Measurements from ENCODE around the gene NFIA. TPM values are rescaled to one million over a fixed set of nuclear protein-coding genes. Genes with fewer than 3 reads are reported as not detected.

Gene NFIA
- total and polyA plus RNA-seq, 2 of the 13 experiments (the other 11 are each of a cell fraction or from before 2014, with no cell fraction given), result 14.7 to 28.5 TPM

DNA sequence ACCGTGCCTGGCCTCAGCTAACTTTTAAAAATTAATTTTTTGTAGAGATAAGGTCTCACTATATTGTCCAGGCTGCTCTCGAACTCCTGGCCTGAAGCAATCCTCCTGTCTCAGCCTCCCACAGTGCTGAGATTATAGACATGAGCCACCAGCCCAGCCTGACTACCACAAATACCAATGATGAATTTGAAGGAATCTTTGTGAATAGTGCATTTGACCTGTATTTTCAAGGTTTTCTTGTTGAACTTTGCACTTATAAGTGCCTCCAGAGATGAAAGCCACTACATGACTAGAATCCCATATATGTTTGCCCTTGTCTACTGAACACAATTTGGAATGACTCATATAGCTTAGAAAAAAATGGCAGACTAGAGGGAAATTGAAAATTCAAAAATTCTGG, 297.3 kb downstream of the NFIA start (continued):
- TF ChIP-seq, protein P1, sequence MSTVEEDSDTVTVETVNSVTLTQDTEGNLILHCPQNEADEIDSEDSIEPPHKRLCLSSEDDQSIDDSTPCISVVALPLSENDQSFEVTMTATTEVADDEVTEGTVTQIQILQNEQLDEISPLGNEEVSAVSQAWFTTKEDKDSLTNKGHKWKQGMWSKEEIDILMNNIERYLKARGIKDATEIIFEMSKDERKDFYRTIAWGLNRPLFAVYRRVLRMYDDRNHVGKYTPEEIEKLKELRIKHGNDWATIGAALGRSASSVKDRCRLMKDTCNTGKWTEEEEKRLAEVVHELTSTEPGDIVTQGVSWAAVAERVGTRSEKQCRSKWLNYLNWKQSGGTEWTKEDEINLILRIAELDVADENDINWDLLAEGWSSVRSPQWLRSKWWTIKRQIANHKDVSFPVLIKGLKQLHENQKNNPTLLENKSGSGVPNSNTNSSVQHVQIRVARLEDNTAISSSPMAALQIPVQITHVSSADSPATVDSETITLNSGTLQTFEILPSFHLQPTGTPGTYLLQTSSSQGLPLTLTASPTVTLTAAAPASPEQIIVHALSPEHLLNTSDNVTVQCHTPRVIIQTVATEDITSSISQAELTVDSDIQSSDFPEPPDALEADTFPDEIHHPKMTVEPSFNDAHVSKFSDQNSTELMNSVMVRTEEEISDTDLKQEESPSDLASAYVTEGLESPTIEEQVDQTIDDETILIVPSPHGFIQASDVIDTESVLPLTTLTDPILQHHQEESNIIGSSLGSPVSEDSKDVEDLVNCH (CRISPR knock-in tag; IDR thresholded peaks at IDR 0.05), result no peak
- TF ChIP-seq MTF1 (CRISPR knock-in tag; IDR thresholded peaks at IDR 0.05) (no peak), ZNF589 (CRISPR knock-in tag; conservative IDR thresholded peaks at IDR 0.05) (no peak), FOSL1 (CRISPR knock-in tag; IDR thresholded peaks at IDR 0.05; ENCODE audit: borderline replicate concordance) (0 out of 2 replicates have a peak, but pooled peaks have one; percentile 20), SRSF4 (IDR thresholded peaks at IDR 0.05; ENCODE audit: low read depth, low read length, poor library complexity, severe bottlenecking) (no peak), NPAS2 (CRISPR knock-in tag; IDR thresholded peaks at IDR 0.05; ENCODE audit: borderline replicate concordance) (no peak), FOSL2 (CRISPR knock-in tag; IDR thresholded peaks at IDR 0.05) (peak; percentile 49), TEAD3 (CRISPR knock-in tag; optimal IDR thresholded peaks at IDR 0.05; ENCODE audit: borderline replicate concordance) (peak; percentile 12)
- TF ChIP-seq, protein P2, sequence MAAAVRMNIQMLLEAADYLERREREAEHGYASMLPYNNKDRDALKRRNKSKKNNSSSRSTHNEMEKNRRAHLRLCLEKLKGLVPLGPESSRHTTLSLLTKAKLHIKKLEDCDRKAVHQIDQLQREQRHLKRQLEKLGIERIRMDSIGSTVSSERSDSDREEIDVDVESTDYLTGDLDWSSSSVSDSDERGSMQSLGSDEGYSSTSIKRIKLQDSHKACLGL (CRISPR knock-in tag; IDR thresholded peaks at IDR 0.05), result no peak
- TF ChIP-seq, protein P3, sequence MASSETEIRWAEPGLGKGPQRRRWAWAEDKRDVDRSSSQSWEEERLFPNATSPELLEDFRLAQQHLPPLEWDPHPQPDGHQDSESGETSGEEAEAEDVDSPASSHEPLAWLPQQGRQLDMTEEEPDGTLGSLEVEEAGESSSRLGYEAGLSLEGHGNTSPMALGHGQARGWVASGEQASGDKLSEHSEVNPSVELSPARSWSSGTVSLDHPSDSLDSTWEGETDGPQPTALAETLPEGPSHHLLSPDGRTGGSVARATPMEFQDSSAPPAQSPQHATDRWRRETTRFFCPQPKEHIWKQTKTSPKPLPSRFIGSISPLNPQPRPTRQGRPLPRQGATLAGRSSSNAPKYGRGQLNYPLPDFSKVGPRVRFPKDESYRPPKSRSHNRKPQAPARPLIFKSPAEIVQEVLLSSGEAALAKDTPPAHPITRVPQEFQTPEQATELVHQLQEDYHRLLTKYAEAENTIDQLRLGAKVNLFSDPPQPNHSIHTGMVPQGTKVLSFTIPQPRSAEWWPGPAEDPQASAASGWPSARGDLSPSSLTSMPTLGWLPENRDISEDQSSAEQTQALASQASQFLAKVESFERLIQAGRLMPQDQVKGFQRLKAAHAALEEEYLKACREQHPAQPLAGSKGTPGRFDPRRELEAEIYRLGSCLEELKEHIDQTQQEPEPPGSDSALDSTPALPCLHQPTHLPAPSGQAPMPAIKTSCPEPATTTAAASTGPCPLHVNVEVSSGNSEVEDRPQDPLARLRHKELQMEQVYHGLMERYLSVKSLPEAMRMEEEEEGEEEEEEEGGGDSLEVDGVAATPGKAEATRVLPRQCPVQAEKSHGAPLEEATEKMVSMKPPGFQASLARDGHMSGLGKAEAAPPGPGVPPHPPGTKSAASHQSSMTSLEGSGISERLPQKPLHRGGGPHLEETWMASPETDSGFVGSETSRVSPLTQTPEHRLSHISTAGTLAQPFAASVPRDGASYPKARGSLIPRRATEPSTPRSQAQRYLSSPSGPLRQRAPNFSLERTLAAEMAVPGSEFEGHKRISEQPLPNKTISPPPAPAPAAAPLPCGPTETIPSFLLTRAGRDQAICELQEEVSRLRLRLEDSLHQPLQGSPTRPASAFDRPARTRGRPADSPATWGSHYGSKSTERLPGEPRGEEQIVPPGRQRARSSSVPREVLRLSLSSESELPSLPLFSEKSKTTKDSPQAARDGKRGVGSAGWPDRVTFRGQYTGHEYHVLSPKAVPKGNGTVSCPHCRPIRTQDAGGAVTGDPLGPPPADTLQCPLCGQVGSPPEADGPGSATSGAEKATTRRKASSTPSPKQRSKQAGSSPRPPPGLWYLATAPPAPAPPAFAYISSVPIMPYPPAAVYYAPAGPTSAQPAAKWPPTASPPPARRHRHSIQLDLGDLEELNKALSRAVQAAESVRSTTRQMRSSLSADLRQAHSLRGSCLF (CRISPR knock-in tag; IDR thresholded peaks at IDR 0.05; ENCODE audit: borderline replicate concordance), result no peak
- TF ChIP-seq, protein P4, sequence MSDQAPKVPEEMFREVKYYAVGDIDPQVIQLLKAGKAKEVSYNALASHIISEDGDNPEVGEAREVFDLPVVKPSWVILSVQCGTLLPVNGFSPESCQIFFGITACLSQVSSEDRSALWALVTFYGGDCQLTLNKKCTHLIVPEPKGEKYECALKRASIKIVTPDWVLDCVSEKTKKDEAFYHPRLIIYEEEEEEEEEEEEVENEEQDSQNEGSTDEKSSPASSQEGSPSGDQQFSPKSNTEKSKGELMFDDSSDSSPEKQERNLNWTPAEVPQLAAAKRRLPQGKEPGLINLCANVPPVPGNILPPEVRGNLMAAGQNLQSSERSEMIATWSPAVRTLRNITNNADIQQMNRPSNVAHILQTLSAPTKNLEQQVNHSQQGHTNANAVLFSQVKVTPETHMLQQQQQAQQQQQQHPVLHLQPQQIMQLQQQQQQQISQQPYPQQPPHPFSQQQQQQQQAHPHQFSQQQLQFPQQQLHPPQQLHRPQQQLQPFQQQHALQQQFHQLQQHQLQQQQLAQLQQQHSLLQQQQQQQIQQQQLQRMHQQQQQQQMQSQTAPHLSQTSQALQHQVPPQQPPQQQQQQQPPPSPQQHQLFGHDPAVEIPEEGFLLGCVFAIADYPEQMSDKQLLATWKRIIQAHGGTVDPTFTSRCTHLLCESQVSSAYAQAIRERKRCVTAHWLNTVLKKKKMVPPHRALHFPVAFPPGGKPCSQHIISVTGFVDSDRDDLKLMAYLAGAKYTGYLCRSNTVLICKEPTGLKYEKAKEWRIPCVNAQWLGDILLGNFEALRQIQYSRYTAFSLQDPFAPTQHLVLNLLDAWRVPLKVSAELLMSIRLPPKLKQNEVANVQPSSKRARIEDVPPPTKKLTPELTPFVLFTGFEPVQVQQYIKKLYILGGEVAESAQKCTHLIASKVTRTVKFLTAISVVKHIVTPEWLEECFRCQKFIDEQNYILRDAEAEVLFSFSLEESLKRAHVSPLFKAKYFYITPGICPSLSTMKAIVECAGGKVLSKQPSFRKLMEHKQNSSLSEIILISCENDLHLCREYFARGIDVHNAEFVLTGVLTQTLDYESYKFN (CRISPR knock-in tag; conservative IDR thresholded peaks at IDR 0.05), result no peak
- TF ChIP-seq, protein P5, sequence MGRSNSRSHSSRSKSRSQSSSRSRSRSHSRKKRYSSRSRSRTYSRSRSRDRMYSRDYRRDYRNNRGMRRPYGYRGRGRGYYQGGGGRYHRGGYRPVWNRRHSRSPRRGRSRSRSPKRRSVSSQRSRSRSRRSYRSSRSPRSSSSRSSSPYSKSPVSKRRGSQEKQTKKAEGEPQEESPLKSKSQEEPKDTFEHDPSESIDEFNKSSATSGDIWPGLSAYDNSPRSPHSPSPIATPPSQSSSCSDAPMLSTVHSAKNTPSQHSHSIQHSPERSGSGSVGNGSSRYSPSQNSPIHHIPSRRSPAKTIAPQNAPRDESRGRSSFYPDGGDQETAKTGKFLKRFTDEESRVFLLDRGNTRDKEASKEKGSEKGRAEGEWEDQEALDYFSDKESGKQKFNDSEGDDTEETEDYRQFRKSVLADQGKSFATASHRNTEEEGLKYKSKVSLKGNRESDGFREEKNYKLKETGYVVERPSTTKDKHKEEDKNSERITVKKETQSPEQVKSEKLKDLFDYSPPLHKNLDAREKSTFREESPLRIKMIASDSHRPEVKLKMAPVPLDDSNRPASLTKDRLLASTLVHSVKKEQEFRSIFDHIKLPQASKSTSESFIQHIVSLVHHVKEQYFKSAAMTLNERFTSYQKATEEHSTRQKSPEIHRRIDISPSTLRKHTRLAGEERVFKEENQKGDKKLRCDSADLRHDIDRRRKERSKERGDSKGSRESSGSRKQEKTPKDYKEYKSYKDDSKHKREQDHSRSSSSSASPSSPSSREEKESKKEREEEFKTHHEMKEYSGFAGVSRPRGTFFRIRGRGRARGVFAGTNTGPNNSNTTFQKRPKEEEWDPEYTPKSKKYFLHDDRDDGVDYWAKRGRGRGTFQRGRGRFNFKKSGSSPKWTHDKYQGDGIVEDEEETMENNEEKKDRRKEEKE (IDR thresholded peaks at IDR 0.05), result no peak
- TF ChIP-seq, protein P6, sequence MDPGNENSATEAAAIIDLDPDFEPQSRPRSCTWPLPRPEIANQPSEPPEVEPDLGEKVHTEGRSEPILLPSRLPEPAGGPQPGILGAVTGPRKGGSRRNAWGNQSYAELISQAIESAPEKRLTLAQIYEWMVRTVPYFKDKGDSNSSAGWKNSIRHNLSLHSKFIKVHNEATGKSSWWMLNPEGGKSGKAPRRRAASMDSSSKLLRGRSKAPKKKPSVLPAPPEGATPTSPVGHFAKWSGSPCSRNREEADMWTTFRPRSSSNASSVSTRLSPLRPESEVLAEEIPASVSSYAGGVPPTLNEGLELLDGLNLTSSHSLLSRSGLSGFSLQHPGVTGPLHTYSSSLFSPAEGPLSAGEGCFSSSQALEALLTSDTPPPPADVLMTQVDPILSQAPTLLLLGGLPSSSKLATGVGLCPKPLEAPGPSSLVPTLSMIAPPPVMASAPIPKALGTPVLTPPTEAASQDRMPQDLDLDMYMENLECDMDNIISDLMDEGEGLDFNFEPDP (CRISPR knock-in tag; conservative IDR thresholded peaks at IDR 0.05), result no peak
